CD4-positive, alpha-beta T cell treated with Interferon alpha-2 for 1 hour (primary cell): ENCODE data around the gene TRIM25.

Source experiments
- DNase-seq, 2 donors: peaks; one replicate each; pipeline ENCODE4 v3.0.0-alpha.2; 2020 to 2022

Gene TRIM25

GRCh38 chr17:56892333-56892732 lies 21.5 kb downstream of the TRIM25 start:
- DNase-seq = no peak

- DNase-seq = peak; percentile 51 to 61
Observed at GRCh38 chr17:56891751-56892150, 22.1 kb downstream of the TRIM25 start.

DNA sequence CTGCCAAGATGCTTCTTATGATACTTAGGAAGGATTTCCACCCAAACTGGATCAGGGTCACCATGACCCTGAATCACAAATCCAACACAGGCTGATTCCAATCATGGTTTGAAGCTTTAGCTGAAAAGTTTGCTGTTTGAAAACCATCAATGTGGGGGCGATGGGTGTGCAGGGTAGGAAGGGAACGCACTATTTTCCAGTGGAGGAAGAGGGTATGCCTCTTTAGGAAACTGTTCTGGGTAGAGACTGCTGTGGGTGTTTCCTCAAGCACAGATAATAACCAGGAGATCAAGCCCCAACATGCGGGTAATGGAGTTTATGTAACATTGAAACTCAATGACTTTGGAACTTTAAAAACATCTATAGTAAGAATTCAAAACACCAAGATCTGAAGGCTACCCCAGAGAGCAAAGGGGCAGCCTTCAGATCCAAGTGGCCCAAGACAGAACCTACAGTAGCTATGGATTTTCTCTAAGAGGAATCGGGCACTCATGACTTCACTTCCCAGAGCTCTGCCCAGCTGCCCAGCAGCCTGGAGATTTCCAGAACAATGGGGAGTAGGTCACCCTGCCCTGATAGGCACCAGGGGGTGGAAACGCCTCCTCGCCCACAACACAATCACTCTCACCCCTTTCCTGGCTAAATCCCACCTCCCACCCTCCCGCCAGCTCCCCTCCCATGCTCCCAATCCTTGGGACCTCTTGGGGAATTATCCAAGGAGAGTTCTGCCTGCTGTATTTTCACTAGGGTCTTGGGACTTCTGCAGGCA lies 22.8 kb downstream of the TRIM25 start:
- no peak for DNase-seq

GRCh38 chr17:56890390-56890789 lies 23.5 kb downstream of the TRIM25 start:
- DNase-seq = no peak

DNA sequence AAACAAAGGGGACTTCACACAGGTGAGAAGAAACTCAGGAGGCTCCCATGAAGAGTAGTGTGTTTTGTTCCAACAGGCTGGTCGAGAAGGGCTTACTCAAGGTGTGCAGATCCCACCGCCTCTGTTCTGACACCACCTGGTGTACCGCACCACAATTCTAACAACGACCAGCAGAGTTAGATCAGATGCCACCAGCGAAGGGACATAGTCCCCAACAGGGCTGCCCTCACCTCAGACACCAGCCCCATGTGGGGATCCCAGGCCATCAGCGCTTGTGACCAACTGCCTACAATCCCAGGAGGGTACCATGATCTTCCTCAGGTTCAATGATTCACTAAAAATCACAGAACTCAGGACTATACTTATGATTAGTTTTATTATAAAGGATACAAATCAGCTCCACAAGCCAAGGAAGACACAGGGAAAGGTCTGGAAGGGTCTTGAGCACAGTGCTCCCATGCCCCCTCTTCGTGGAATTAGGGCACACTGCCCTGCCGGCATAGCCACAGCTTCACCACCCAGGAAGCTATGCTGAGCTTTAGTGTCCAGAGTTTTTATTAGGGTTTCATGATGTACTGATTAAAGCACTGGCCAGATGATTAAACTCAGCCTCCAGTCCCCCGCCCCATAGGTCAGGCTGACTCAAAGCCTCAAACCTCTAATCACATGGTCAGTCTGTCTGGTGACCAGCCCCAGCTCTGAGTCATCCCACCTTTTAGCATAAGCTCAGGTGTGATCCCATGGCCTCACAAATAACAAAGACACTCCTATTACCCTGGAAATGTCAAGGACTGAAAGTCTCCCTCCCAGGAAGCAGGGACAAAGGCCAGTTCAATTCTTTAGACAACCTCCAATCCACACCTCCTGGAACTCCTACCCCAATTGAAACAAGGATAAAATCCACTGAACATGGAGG lies 26.0 kb downstream of the TRIM25 start:
- no peak for DNase-seq

GRCh38 chr17:56887105-56887504 lies 26.7 kb downstream of the TRIM25 start:
- no peak for DNase-seq

- no peak for DNase-seq
Observed at GRCh38 chr17:56886288-56886731, 27.5 kb downstream of the TRIM25 start.

DNA sequence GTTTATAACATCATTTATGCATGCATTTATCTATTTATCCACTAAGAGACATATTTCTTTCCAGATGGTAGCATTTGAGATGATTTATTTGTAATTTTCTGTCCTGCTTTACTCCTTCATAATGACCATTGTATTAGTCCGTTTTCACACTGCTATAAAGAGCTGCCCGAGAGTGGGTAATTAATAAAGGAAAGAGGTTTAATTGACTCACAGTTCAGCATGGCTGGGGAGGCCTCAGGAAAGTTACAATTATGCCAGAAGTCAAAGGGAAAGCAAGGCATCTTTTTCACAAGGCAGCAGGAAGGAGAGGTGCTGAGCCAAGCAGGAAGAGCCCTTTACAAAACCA lies 28.6 kb downstream of the TRIM25 start:
- DNase-seq = no peak

- no peak for DNase-seq
Observed at GRCh38 chr17:56884483-56885311, 29.2 kb downstream of the TRIM25 start.

DNA sequence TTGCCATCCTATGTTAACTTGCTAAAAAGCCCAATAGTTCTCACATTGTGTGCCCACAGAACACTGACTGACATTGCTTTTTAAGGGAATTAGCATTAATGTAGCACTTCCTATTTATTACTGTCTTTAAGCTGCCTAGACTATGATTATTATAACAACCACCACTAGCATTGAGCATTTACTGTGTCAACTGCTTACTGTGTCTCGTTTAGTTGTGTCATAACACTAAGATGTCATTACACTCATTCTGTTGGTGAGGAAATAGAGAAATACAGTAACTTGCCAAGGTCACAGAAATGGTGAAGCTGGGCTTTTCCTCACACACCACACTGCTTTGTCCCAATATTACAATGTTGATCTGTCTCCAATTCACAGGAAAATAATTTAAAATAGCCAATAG lies 30.2 kb downstream of the TRIM25 start:
- no peak for DNase-seq

DNA sequence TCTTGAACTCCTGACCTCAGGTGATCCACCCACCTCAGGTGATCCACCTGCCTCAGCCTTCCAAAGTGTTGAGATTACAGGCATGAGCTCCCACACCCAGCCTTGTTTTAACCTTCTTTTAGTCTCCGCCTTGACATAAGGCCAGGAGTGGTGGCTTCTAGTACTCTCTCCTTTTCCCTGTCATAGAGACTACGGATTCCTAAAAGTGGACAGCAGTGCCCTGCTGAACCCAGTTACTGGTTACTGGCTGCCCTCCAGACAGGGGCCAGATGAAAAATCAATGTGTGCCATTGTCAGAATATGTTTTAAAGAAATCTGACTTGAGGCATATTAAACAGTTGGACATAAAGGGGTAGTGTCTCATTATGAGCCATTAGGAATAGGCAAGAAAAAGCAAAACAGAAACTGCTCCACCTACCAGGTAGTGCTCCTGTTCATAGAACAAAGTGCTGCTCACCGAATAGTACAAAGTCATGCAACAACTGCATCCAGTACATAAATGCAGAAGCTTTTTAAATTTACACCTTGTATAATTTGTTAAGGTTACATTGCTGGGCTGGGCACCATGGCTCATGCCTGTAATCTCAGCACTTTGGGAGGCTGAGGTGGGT lies 32.1 kb downstream of the TRIM25 start:
- DNase-seq = no peak

DNA sequence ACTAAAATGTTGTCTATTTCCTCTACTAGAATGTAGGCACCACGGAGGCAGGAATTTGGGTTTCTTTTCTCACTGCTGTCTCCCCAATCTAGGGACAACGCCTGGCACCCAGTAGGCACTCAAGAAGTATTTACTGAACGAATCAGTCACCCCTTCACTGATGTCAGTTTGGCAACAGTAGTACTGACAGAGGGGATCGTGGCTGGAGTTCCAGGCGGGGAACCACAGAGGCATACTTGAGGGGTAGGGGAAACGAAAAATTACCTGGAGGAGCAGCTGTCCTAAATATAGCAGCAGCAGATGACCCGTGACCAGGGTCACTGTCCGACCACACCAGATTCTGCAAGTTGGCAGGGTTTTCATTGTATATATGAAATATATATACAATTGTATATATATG lies 33.3 kb downstream of the TRIM25 start:
- DNase-seq = no peak

- no peak for DNase-seq
Observed at GRCh38 chr17:56880133-56880532, 33.7 kb downstream of the TRIM25 start.

- DNase-seq = no peak
Observed at GRCh38 chr17:56879280-56879679, 34.6 kb downstream of the TRIM25 start.

- no peak for DNase-seq
Observed at GRCh38 chr17:56876766-56877179, 37.1 kb downstream of the TRIM25 start.

DNA sequence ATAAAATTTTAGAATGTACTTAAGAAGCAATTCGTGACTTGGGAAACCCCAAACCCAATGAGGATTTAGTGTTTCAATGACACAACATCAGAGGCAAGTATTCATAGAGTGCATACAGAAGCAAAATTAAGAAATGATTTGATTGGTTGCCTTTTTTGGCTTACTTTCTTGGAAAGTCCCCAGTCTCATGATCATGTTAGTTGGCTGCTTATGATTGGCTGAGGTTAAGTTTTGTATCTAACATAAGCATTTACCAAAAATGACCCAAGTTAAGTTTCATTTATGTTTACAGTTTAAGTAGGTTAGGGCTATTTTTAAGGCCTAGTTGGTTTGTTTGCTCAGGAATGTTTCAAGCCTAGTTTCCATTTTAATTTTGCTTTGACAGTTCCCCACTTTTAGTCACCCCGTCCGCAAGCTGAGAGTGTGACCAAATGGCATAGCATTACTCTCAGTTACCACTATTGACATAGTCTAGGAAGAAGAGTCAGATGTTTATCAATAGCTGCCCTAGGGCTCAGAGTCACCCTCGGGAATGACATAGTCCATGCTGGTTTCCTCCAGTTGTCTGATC lies 43.7 kb downstream of the TRIM25 start:
- DNase-seq = peak in 1 of 2 donors; percentile 13

- no peak for DNase-seq
Observed at GRCh38 chr17:56868716-56869115, 45.1 kb downstream of the TRIM25 start.

- DNase-seq = no peak
Observed at GRCh38 chr17:56867948-56868376, 45.9 kb downstream of the TRIM25 start.

DNA sequence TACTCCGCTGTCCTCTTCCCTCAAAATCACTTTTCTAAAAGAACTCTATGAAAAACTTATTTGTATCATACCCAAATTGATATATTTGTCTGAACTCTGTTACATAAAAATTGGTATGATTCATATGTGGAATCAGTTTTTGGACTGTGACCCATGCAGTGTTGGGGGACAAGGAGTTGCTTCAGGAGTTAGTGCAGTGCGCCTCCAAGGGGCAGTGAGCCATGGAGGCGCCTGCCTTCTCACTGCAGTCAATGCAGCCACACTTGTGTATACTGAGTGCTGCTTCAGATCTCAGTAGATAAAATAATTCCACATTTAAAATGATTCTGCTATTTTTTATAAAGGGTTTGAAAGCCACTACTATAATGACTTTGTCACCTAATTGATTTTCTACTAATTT lies 47.4 kb downstream of the TRIM25 start:
- no peak for DNase-seq

DNA sequence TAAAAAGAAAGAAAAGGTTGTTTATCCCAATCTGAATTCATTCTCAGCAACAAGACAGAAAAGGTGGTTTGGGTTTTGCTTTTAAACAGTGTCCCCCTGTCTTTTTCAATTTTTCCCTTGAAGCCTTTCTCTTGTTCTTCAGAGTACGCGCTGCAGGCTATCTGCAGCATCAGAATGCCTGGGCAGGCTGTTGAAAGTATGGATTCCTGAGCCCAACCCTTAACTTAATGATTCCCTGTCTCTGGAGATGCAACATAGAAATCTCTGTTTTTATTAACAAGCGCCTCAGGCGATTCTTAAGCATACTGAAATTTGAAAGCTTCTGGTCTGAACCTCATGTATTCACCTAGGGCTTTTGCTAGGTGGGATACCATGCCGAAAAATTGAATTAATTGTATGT lies 47.8 kb downstream of the TRIM25 start:
- DNase-seq = no peak

- DNase-seq = no peak
Observed at GRCh38 chr17:56863974-56864373, 49.9 kb downstream of the TRIM25 start.

DNA sequence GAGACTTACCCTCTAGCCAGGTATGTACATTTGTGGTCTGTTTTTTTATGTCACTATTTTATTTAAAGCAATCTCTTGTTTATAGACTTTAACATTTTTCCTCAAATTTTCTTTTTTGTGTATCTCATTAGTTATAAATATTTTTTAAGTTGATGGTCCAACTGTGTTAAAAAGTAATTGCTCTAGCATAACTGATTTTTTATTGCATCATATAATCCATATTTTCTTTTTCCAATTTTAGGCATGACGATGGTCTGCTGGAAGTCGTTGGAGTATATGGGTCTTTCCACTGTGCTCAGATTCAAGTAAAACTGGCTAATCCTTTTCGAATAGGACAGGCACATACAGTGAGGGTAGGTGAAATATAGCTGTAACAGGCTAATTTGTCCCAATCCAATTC lies 52.0 kb downstream of the TRIM25 start:
- DNase-seq = no peak
